AG20443 (cell line): ENCODE data around the gene PARVG.
A peak's percentile ranks its signal among the peaks of the same experiment; 100 is the strongest.

Source experiments
- DNase-seq: peaks from one replicate; pipeline ENCODE4 v3.0.0; 2012; ENCODE audit warnings: low spot score, mixed read lengths

The PARVG gene

GRCh38 chr22:44180706-44181032 lies at the start of gene PARVG:
Gene PARVG, plus strand, starts transcription at chr22:44180925. Its CDS starts 2,405 bp downstream, at chr22:44183330.
- DNase-seq, result no peak

GRCh38 chr22:44131412-44131811 lies 49.3 kb upstream of the PARVG start:
- no peak for DNase-seq

- no peak for DNase-seq
Measured at GRCh38 chr22:44131989-44132685, 48.6 kb upstream of the PARVG start.

- no peak for DNase-seq
Measured at GRCh38 chr22:44132724-44133123, 48.0 kb upstream of the PARVG start.

- no peak for DNase-seq
Measured at GRCh38 chr22:44133161-44133560, 47.6 kb upstream of the PARVG start.

GRCh38 chr22:44133901-44134571 lies 46.7 kb upstream of the PARVG start:
- no peak for DNase-seq

GRCh38 chr22:44136112-44136511 lies 44.6 kb upstream of the PARVG start:
- no peak for DNase-seq

GRCh38 chr22:44136786-44137185 lies 43.9 kb upstream of the PARVG start:
- DNase-seq, result no peak

- DNase-seq, result no peak
Measured at GRCh38 chr22:44137415-44137814, 43.3 kb upstream of the PARVG start.

- no peak for DNase-seq
Measured at GRCh38 chr22:44139773-44140172, 41.0 kb upstream of the PARVG start.

- no peak for DNase-seq
Measured at GRCh38 chr22:44142421-44143104, 38.2 kb upstream of the PARVG start.

- DNase-seq, result no peak
Measured at GRCh38 chr22:44143105-44143474, 37.6 kb upstream of the PARVG start.

- no peak for DNase-seq
Measured at GRCh38 chr22:44143579-44143978, 37.1 kb upstream of the PARVG start.

- no peak for DNase-seq
Measured at GRCh38 chr22:44144046-44144569, 36.6 kb upstream of the PARVG start.

GRCh38 chr22:44145544-44145943 lies 35.2 kb upstream of the PARVG start:
- DNase-seq, result no peak

- DNase-seq, result no peak
Measured at GRCh38 chr22:44146088-44146861, 34.5 kb upstream of the PARVG start.

- DNase-seq, result no peak
Measured at GRCh38 chr22:44147008-44147645, 33.6 kb upstream of the PARVG start.

- no peak for DNase-seq
Measured at GRCh38 chr22:44147821-44148574, 32.7 kb upstream of the PARVG start.

- peak; percentile 92 for DNase-seq
Measured at GRCh38 chr22:44151676-44152075, 29.0 kb upstream of the PARVG start.

- DNase-seq, result no peak
Measured at GRCh38 chr22:44153710-44154109, 27.0 kb upstream of the PARVG start.

GRCh38 chr22:44154436-44154942 lies 26.2 kb upstream of the PARVG start:
- DNase-seq, result no peak
